NCI-H82 treated with DMSO at 0.1 percent for 48 hours (cell line): ENCODE results near the gene ESPNL.

Experiments used
- DNase-seq: peaks from one replicate; lab custom pipeline; 2025; ENCODE audit not compliant: unreplicated experiment; lab: John Stamatoyannopoulos, UW

ESPNL gene

DNA sequence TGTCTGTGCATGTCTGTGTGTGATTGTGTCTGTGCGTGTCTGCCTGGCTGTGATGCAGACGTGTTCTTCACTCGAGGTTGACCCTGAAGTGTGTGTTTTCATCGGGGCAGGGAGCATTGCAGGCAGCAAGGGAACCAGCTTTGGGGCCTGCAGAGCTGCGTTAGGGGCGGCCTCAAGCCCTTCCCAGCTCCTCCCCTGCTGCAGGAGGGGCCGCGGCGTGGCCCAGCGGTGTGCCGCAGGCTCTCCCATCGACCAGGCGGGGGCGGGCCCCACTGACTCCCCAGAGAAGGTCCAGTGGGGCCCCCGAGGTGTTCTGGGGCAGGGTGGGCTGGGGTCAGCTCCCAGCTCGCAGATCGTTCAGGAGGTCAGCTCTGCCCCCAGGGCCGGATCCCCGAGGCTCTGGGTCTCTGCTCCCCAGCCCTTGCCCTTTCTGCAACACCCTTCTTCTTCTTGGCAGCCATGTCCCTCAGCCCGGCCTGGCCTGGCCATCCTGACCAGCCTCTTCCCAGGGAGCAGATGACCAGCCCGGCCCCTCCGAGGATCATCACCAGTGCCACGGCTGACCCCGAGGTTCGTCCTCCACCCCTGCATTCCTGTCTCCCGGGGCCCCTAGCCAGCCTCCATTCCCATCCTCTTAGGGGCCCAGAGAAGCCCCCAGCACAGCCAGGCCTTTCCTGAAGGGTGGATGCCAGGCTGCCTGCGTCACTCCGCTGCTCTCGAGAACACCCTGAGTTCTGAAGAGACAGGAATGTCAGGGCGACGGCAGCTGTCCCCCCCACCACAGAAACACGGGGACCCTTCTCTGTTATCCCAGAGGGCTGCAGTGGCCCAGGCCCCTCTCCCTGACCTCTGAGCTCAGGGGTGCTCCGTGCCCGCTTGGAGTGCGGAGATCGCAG lies 27.3 kb downstream of the ESPNL start:
- no peak for DNase-seq

DNA sequence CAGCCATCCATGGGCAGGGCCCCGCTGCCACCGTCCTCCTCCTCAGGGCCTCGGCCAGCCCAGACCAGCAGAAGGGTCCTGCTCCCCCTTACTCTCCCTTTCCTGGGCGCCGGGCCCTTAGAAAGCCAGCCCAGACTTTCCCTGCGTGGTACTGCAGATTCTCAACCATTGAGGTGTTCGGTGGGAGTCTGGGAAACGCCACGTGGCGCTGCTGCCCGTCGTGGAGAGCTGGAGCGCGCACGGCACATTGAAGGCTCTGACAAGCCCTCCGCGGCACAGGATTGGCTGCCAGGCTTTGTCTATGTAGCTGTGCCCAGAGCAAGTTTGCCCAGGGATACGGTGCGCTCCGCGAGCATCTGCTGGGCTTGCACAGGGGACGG lies 27.9 kb downstream of the ESPNL start:
- DNase-seq = no peak

DNA sequence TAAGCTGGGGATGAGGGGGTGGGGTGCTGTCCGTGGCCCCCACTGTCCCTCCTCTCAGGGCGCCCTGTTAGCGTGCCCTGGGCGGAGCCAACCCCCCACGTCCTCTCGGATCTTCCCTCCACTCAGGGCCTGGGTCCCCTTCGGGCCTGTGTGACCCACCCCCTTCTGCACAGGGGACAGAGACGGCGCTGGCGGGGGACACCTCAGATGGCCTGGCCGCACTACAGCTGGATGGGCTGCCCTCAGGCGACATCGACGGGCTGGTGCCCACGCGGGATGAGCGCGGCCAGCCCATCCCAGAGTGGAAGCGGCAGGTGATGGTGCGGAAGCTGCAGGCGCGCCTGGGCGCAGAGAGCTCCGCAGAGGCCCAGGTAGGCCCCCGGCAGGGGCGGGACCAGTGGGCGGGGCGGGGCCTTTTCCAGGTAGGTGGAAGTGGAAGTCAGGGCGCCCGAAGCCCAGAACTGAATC lies 28.4 kb downstream of the ESPNL start:
- DNase-seq = no peak

DNA sequence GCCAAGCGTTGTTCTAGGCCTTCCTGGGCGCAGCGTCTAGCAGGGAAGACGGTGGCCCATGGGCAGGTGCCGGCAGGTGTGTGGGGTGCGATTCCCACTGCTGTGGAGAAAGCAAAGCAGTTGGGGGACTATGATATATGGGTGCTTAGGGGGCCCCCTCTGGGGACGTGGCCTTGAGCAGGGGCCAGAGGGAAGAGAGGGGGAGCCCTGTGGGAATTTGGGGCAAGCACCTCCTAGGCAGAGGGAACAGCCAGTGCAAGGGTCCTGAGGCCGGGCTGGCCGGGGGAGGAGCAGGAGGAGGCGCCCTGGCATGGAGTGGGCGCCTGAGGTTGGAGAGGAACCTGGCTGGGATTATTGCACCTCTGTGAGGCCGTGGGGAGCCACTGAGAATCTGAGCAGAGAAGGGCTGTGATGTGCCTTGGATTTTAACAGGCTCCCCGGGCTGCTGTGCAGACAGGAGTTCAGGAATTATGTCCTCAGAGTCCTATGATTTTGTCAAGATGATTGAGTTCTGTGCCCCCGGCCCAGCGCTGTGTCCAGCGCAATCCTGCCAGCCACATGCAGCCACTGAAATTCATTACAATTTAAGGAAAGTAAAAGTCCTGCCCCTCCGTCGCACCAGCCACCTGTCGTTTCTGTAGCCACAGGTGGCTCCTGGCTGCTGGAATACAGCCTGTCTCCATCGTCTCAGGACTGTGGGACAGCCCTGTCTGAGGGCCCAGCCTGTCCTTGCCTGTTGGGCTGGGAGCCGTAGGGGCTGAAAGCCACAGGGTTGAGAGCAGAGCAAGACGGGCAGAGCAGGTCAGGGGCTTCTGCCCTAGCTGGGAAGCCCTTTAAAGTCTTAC lies 29.2 kb downstream of the ESPNL start:
- no peak for DNase-seq

DNA sequence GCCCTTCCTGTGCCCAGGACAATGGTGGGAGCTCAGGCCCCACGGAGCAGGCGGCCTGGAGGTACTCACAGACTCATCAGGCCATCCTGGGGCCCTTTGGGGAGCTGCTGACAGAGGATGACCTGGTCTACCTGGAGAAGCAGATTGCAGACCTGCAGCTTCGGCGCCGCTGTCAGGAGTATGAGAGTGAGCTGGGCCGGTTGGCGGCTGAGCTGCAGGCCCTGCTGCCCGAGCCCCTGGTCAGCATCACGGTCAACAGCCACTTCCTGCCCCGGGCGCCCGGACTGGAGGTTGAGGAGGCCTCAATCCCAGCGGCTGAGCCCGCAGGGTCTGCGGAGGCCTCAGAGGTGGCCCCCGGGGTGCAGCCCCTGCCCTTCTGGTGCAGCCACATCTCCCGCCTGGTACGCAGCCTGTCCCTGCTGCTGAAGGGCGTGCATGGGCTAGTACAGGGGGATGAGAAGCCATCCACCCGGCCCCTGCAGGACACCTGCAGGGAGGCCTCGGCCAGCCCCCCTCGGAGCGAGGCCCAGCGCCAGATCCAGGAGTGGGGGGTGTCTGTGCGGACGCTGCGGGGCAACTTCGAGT lies 30.1 kb downstream of the ESPNL start:
- DNase-seq = no peak

DNA sequence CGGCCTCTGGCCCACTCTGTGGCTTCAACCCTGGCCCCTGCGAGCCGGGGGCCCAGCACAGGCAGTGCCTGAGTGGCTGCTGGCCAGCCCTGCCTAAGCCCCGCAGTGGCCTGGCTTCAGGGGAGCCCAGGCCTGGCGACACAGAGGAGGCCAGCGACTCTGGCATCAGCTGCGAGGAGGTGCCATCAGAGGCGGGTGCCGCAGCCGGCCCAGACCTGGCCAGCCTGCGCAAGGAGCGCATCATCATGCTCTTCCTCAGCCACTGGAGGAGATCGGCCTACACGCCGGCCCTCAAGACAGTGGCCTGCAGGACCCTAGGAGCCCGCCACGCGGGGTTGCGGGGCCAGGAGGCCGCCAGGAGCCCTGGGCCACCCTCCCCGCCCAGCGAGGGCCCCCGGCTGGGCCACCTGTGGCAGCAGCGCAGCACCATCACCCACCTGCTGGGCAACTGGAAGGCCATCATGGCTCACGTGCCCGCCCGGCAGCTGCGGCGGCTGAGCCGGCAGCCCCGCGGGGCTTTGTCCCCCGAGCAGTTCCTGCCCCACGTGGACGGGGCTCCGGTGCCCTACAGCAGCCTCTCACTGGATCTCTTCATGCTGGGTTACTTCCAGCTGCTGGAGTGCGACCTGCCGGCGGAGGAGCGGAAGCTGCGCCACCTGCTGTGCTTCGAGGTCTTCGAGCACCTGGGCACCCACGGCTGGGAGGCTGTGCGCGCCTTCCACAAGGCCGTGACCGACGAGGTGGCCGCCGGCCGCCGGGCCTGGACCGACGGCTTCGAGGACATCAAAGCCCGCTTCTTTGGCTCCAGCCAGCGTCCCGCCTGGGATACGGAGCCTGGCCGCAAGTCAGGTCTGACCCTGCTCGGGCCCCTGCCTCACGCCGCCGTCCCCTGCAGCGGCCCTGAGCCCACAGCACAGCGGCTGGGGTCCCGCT lies 30.8 kb downstream of the ESPNL start:
- no peak for DNase-seq

DNA sequence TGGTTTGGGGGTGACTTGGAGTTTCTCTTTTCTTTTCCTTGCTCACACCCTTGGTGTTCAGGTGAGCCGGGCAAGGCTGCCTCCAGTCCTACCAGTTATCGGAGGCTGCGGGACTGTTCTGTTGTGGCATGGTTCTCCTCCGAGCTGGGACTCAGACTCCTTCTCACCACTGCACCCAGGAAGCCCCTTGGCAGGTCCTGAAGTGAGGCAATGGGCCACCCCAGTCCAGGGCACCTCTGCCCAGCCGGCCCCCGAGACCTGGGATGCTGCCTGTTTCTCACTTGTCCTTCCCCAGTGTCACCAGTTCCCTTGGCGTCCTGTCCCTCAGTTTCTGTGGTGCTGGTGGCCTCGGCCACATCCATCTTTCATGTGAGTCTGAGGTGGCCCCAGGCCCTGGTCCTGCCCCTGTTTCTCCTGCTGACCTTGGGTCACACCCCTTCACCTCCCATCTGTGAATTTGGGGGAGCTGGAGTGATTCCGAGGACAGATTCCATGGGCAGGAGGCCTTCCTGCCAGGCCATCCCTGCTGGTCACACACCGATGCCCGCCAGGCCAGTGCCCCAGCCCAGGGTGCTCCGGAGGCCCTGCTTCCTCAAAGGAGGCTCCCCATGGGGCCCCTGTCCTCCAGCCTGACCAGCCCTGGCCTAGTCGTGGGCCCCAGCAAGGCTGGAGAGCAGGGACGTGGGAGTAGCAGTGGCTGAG lies 31.8 kb downstream of the ESPNL start:
- DNase-seq = no peak

DNA sequence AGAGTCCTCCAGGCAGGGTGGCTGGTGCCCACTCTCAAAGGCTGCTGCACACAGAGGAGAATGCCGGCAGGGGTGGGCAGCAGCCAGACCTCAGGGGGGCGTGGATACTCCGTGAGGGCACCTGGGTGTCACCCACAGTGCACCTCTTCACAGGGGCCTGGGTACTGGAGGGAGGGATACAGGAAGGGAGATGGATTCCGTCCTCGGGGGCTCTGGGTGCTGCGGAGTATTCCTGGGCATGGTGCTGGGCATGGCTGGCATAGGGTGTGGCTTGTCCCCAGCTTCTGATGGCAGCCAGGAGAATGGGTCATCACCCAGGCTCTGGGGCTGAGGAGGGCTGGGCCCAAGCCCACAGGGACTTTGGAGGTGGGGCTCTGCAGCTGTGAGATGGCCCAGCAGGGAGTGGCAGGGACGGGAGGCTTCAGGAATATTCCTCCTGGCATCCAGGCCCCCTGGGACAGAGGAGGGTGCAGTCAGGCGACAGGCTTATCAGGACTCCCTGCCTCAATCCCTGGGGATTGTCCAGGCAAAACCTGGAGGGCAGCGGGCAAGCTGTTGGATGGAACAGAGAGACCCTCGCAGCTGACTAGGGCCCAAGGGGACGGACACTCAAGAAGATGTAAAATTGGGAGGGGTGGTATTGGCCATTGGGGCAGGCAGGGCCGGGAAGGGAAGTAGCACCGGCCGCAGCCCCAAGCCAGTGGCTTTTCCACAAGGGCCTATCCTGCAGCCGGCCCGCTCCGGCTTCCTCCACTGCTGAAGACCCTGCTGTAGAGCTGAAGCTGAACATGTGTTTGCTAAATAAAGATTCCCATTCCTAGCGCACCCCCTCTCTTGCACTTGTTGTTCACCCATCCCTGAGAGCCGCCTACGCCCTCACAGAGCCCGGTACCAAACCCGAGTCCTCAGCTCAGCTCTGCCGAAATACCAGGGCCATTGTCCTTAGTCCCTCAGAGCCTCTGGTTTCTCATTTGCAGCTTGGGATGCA lies 32.6 kb downstream of the ESPNL start:
- DNase-seq = no peak

DNA sequence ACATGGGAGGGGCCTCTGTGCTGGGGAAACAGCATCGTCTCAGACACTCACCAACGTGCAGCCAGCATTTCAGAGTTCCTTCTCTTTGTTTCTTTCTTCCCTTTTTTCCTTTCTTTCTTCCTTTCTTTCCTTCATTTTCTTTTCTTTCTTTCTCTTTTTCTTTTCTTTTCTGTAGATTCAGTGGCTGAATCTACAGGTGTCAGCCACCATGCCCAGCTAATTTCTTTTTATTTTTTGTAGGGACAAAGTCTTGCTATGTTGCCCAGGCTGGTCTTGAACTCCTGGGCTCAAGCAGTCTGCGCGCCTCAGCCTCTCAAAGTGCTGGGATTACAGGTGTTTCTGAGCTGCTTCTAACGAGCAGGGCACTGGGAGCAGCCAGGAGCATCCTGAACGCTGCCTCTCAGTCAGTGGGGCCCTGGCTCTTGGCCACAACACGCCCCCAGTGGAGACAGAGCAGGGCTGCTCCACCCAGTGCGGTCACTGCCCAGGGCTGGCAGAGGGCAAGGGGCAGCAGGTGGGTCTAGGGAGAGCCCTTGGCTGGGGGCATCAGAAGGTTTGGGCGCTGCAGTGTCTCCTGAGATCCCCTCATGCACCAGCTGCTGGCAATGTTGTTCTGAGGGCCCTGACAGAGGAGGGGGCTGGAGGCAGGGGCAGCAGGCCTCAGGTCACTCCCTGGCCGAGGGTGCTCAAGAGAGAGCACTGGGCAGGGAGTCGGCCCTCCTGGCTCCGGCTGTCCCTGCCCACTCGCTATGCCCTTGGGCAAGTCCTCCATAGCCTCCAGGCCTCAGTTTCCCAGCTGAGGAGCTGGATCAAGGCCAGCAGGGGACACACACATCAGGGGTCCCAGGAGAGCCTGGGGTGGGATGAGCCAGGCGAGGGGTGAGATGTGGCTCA lies 33.6 kb downstream of the ESPNL start:
- DNase-seq = no peak

DNA sequence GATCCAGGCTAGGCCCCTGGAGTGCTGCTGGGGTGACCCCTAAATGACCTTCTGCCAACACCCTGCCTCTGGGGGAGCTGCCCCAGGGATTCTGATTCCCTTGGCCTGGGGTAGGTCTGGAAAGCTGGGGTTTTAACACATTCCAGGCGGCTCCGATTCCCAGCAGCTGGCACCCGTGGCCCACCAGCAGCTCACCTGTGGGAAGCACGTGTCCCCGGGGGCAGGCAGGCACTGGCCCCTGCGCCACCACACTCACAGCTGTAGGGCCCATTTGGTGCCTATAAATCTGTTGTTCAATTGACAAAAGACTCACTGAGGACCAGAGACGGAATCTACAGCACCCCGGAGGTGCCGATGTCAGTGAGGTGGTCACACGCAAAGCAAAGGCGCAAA lies 34.2 kb downstream of the ESPNL start:
- DNase-seq = no peak

DNA sequence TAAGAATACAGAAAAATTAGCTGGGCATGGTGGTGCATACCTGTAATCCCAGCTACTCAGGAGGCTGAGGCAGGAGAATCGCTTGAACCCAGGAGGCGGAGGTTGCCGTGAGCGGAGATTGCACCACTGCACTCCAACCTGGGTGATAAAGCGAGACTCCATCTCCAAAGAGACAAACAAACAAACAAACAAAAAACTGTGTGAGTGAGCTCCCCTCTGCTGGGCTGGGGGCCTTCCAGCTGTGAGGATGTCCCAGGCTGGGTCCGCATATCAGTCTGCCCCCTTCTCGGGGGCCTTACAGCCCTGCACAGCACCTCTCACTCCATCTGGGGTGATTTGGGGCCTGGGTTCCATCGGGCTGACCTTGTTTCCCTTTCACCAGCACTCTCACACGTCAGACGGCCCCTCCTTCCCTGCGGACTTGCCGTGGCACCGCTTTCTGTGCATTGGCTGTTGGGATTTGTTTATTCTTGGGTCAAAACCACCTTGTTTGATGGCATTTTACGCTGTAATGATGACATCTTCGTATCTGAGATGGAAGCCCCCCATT lies 35.5 kb downstream of the ESPNL start:
- DNase-seq = no peak

DNA sequence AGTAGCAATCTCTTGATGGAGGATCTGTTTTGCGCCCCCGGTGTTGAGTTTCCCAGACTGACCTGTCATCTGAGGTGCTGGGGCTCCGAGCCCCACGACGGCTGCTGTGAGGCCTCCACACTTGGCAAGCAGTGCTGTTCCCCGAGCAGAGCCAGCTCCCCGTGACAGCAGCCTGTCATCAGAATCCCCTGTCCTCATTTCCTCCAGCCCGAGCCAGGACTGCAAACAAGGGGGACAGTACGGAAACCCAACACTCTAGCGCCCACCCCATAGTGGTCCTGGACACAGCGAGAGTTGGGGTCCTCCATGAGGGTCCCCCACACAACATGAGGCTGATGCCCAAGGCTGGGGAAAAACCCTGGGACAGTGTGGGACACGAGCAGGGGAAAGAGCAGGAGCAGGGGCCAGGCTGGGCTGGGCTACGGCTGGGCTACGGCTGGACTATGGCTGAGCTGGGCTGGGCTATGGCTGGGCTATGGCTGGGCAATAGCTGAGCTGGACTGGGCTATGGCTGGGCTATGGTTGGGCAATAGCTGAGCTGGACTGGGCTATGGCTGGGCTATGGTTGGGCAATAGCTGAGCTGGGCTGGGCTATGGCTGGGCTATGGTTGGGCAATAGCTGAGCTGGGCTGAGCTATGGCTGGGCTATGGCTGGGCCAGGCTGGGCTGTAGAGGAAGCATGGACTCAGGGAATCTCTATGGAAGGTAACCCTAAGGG lies 36.8 kb downstream of the ESPNL start:
- DNase-seq = no peak

DNA sequence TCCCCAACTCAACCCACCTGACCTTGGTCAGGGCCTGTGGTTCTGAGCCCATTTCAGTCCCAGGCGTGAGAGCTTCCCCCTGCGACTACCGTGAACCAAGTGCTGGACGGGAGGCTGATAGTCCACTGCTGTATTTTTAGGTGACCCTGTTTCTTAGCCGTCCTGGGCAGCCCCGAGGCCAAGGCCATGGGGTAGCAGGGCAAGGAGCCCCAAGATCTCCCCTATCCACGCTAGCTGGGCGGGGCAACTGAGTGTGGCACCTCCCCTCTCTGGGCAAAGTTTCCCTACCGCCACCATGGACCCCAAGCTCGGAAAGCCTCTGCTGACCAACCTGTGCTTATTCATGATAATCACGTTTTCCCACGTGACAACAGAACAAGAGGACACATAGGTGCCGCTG lies 37.7 kb downstream of the ESPNL start:
- DNase-seq = no peak

DNA sequence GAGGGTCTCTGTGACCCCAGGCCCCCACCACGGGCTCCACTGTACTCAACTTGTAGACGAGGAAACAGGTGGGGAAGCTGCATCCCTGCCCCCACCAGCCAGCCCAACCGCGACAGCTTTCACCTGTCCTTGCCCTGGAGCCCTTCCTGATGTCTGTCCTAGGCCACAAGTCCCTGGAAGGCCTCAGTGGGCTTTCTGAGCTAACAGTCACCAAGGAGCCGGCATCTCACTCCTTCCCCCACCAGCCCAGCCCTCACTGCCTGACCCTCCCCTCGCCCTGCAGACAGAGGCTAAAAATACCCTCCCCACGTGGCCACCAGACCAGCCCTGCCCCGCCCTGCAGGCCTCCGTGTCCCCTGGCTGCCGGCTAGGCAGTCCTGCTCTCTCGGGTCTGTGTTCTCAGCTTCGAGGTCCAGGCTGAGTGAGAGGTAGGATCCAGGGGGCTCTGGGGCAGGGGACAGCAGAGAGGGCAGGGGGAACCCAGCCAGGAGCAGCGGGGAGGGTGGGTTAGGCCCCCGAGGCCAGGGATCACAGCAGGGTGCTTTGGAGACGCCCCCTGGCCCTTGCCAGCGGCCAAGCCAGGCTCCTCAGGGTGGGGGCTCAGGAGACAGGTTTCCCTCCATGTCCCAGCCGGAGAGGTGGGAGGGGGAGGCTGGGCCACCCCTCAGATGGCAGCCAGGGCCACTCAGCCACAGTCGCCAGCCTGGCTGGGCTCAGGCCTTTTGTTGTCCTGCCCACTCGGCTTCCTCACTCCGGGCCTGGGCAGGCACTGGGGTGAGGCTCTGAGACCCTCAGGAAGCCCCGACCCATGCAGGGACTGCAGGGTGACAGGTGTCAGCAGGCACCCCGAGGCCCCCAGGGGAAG lies 38.4 kb downstream of the ESPNL start, which contains the start of gene KLHL30:
Gene KLHL30 (plus strand): TSS at position 338 of the 865 bp plus-strand sequence. CDS start 2,087 bp downstream, outside the sequence.
- DNase-seq = no peak

DNA sequence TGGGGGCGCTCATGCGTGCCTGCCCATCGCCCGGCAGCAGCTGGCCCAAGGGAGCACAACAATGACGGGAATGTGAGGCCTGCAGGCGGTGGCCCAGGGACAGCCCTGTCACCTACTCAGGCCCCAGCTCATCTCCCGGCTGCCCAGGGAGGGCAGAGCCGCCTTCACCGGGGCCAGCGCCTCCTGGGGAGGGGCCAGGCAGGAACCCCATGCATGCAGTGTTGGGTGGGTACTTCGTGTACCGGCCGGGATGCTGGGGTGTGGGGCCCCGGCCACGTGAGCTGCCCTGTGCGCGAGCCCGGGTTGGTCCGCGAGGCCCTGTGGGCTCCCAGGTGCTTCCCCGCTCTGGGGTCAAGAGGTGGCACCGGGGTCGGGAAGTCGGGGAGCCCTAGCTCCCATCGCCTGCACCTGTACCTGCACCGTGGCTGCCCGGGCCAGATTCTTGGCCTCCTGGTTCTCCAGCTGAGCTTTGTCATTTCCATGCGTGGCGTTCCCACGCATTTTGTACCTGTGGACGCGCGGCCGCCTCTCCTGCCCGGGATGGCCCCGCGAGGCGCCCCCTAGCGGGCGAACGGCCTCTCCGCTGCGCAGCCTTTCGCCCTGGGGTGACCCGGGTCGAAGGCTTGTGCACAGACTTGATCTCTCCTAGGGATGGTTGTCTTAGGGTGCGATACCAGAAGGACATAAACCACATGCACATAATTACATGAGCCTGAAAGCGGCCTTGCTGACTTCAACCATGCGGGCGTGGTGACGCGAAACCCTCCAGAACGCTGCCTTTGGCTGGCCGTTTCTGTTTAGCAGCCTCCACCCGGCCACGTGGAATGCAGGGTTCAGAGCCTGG lies 39.3 kb downstream of the ESPNL start:
- no peak for DNase-seq
